K562 (cell line): Measurements from ENCODE around the gene SYNCRIP. TPM values are rescaled to one million over a fixed set of nuclear protein-coding genes. Genes with fewer than 3 reads are reported as not detected.

ENCODE experiments used
- ARID3A ChIP-seq: IDR thresholded peaks from 2 replicates; pipeline ENCODE4 v1.6.1; 2012; ENCODE audit warnings: low read depth, low read length, improper control_type of control experiment, borderline replicate concordance
- BCLAF1 ChIP-seq, 2 experiments: fragments of 450-650 bp in 1 of 2; IDR thresholded peaks; 2 replicates each; pipeline ENCODE4 v1.6.1; 2011 to 2017; ENCODE audit warnings: low read depth in 2 of 2, antibody characterized with exemption in 1 of 2, borderline replicate concordance in 1 of 2, low read length in 1 of 2, mild to moderate bottlenecking in 1 of 2, mixed read lengths in 1 of 2; ENCODE audit not compliant: control insufficient read depth in 1 of 2
- HIVEP1 ChIP-seq: fragments of 250-450 bp; sonication (Bioruptor Pico); IDR thresholded peaks from 2 replicates; pipeline ENCODE4 v1.4.0; 2020; ENCODE audit warnings: mild to moderate bottlenecking
- HNRNPL ChIP-seq: fragments of 200-400 bp; formaldehyde crosslinking; IDR thresholded peaks from 2 replicates; pipeline ENCODE4 v1.6.1; 2017; ENCODE audit warnings: low read depth, mild to moderate bottlenecking, low read length
- HSF4 ChIP-seq: fragments of 250-450 bp; sonication (Bioruptor Pico); IDR thresholded peaks from 2 replicates; pipeline ENCODE4 v2.1.2; 2022; ENCODE audit warnings: mild to moderate bottlenecking, moderate library complexity, borderline replicate concordance
- MTA3 ChIP-seq: fragments of 450-650 bp; formaldehyde crosslinking; IDR thresholded peaks from 2 replicates; pipeline ENCODE4 v1.6.1; 2017; ENCODE audit warnings: mild to moderate bottlenecking, borderline replicate concordance
- NCOA1 ChIP-seq: fragments of 450-650 bp; IDR thresholded peaks from 2 replicates; pipeline ENCODE4 v1.6.1; 2016; ENCODE audit warnings: low read depth
- NELFE ChIP-seq: IDR thresholded peaks from 2 replicates; pipeline ENCODE4 v1.6.1; 2011; ENCODE audit warnings: mild to moderate bottlenecking; ENCODE audit not compliant: insufficient read depth, insufficient read length
- SPI1 ChIP-seq: IDR thresholded peaks from 2 replicates; pipeline ENCODE4 v1.6.1; 2011; ENCODE audit warnings: low read depth, low read length, control low read depth, borderline replicate concordance
- XRCC4 ChIP-seq: IDR thresholded peaks from one replicate; pipeline ENCODE4 v1.6.1; 2011; ENCODE audit not compliant: insufficient read depth, insufficient read length; ENCODE audit errors: extremely low read depth
- YY1 ChIP-seq, 3 experiments: IDR thresholded peaks; 2 replicates each; pipeline ENCODE4 v1.6.1; 2011; ENCODE audit warnings: low read length in 2 of 3, mild to moderate bottlenecking in 2 of 3, moderate library complexity in 2 of 3, borderline replicate concordance in 1 of 3, control low read depth in 1 of 3, low read depth in 1 of 3; ENCODE audit not compliant: insufficient read depth in 3 of 3, insufficient replicate concordance in 2 of 3, control insufficient read depth in 1 of 3, insufficient read length in 1 of 3; ENCODE audit errors: extremely low read depth in 1 of 3
- ZBTB26 ChIP-seq: fragments of 450-650 bp; formaldehyde crosslinking; IDR thresholded peaks from 2 replicates; pipeline ENCODE4 v1.4.0; 2022; ENCODE audit warnings: missing genetic modification characterization
- ZNF124 ChIP-seq: sonication (generic); formaldehyde crosslinking; IDR thresholded peaks from 2 replicates; pipeline ENCODE4 v1.8.1; 2022; ENCODE audit warnings: missing genetic modification reagents
- ZNF133 ChIP-seq: fragments of 250-450 bp; sonication (Bioruptor Pico); IDR thresholded peaks from 2 replicates; pipeline ENCODE4 v1.4.0; 2020; ENCODE audit warnings: mild to moderate bottlenecking
- ZNF224 ChIP-seq: sonication (generic); formaldehyde crosslinking; IDR thresholded peaks from 2 replicates; pipeline ENCODE4 v1.8.0; 2022; ENCODE audit warnings: mild to moderate bottlenecking, missing genetic modification reagents
- ZNF282 ChIP-seq: sonication (generic); formaldehyde crosslinking; IDR thresholded peaks from 2 replicates; pipeline ENCODE4 v1.8.1; 2023; ENCODE audit warnings: missing genetic modification reagents
- ZNF41 ChIP-seq: fragments of 250-450 bp; sonication (Bioruptor Pico); conservative IDR thresholded peaks from 2 replicates; pipeline ENCODE4 v1.4.0; 2020; ENCODE audit warnings: mild to moderate bottlenecking
- polyA plus RNA-seq, 8 experiments: library from polyadenylated mRNA; depleted of rRNA in 4 of 8; stranded (reverse) in 5 of 8; unstranded in 3 of 8; fragments of >200 nt; fragmentation: Nextera tagmentation in 2 of 8; fragmentation: Illumina TruSeq in 1 of 8; extraction: Ambion mirVana in 2 of 8; extraction: Trizol in 1 of 8; gene quantifications; 2 replicates each; pipeline versions ENCODE4 v1.2.1 to v1.2.3, GENCODE V29; 2011 to 2014; ENCODE audit warnings: inconsistent platforms in 1 of 8, missing spikeins in 1 of 8
- total RNA-seq, 7 experiments: library from RNA; depleted of rRNA in 6 of 7; stranded (reverse); fragments of >200 nt in 6 of 7; fragmentation: Illumina TruSeq in 2 of 7; extraction: Trizol in 2 of 7; gene quantifications; 2 replicates each; pipeline versions ENCODE4 v1.2.1 to v1.2.3, GENCODE V29; 2011 to 2021; ENCODE audit warnings: low replicate concordance in 1 of 7
- TF ChIP-seq, protein P1 (sequence below): fragments of 450-650 bp; IDR thresholded peaks from 2 replicates; pipeline ENCODE4 v1.6.1; 2018; ENCODE audit warnings: mild to moderate bottlenecking, low read depth; ENCODE audit not compliant: partially characterized antibody

Gene SYNCRIP
- total and polyA plus RNA-seq, 9 of the 15 experiments (the other 6 are each of a cell fraction or from before 2014, with no cell fraction given) = 46.5 to 295 (median 140) TPM

DNA sequence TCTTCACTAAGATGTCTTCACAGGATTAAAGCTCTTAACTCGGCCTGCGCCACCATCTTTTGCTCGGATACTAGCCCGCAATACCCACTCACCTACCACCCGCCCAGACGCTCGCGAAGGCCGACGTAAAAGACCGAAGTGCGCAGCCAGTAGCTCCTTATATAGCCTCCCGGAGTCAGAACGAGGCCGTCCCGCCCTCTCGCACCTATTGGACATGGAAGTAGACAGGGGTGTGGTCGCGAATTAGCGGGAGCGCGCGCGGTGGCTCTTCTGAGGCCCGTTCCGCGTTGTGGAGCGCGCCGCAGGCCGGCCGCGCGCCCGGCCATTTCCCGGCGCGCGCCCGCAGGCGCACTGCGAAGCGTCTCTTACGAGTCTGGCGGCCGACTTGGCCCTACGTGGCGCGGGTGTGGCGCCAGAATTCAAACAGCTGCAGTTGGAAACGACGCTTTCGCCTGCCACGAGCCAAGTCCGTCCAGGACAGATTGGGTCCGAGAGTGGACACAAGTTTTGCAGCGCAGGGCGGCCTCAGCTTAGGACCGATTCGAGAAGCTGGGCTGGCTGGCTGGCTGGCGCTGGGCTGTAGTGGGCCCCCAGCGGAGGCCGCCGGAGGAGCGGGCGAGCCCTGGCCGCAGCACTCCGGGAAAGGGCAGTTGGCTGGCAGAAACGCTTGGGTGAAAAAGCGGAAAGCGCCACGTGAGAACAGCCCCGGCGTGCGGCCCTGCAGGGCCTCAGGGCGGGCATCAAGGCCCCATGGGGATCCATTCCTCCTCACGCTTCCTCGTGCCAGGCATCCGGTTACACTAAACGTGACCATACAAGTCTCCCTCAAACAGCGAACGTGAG is 36.1 kb upstream of the SYNCRIP start (continued):
- TF ChIP-seq, protein P1, sequence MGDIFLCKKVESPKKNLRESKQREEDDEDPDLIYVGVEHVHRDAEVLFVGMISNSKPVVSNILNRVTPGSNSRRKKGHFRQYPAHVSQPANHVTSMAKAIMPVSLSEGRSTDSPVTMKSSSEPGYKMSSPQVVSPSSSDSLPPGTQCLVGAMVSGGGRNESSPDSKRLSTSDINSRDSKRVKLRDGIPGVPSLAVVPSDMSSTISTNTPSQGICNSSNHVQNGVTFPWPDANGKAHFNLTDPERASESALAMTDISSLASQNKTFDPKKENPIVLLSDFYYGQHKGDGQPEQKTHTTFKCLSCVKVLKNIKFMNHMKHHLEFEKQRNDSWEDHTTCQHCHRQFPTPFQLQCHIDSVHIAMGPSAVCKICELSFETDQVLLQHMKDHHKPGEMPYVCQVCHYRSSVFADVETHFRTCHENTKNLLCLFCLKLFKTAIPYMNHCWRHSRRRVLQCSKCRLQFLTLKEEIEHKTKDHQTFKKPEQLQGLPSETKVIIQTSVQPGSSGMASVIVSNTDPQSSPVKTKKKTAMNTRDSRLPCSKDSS = no peak
- TF ChIP-seq MTA3 (peak; percentile 99), SPI1 (no peak), NELFE (peak; percentile 99), ZNF224 (CRISPR knock-in tag) (0 out of 2 replicates have a peak, but pooled peaks have one; percentile 70), NCOA1 (no peak), ZNF41 (no peak), ZNF282 (CRISPR knock-in tag) (no peak; the same call in 1 of the 2 replicates), ZNF124 (CRISPR knock-in tag) (no peak), ZNF133 (CRISPR knock-in tag) (no peak), XRCC4 (no peak), ZBTB26 (CRISPR knock-in tag) (0 out of 2 replicates have a peak, but pooled peaks have one; percentile 85), ARID3A (no peak), HNRNPL (no peak), HIVEP1 (CRISPR knock-in tag) (no peak), HSF4 (CRISPR knock-in tag) (0 out of 2 replicates have a peak, but pooled peaks have one; percentile 21), YY1 (IDR thresholded peaks at IDR 0.05; ENCODE audit: borderline replicate concordance in 1 of 3, control insufficient read depth in 1 of 3, extremely low read depth in 1 of 3, insufficient read depth in 3 of 3, insufficient read length in 1 of 3, insufficient replicate concordance in 2 of 3, low read depth in 1 of 3, low read length in 2 of 3) (peak; percentile 47 to 88 (median 80)), BCLAF1 (IDR thresholded peaks at IDR 0.05; ENCODE audit: borderline replicate concordance in 1 of 2, control insufficient read depth in 1 of 2, low read depth in 2 of 2, low read length in 1 of 2) (no peak)
